HG02938 (cell line): ENCODE results near the gene TAP1.

Experiments used
- ATAC-seq: cut with Tn5 transposase; IDR thresholded peaks from one replicate; pipeline ENCODE4 v1.9.1; 2021; ENCODE audit warnings: mild to moderate bottlenecking, moderate library complexity; ENCODE audit not compliant: unreplicated experiment

The TAP1 gene

DNA sequence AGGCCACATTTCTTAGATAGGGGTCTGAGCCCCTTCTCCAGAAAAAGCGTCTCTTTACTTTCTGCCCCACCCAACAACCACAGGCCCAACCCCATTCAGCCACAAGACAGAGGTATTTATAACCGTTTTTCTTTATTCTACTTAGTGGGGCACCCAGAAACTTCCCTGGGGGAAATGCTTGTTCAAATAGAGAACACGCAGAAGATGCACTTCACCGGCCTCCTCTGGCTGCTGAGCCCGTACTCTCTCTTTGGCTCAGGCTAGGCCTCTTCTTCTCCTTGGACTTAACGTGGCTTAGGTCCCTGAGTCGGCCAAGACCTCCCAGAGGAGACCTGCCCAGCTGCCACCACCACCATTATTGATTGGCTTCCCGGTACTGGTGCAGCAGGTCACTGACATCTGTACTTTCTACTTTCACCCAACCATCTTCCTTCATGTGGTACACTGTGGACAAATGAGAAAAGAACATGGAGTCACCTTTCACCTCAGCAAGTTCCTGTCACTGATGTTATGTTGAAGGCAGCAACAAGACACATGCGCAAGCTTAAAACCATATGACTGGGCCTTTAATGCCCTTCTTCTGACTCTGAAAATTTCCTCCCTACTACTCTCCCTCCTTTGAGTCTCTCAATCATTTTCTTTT, 12.8 kb downstream of the TAP1 start:
- ATAC-seq: no peak

DNA sequence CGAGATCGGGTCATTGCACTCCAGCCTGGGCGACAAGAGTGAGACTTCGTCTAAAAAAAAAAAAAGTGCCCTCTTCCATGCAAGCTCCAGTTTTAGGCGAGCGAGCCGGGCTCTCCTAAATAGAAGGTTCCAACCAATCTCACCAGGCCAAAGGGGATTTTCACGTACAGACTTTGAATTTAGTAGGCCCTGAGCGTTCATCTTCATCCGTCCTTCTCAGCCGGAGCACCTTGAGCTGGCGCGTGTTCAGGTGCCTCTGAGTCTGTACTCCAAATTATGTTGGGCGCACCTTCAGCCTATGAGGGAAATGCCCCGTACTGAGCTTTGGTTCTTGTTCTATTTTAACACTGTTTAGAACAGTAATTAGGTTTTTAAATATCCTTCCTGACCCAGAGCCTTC, 14.1 kb downstream of the TAP1 start:
- no peak for ATAC-seq

DNA sequence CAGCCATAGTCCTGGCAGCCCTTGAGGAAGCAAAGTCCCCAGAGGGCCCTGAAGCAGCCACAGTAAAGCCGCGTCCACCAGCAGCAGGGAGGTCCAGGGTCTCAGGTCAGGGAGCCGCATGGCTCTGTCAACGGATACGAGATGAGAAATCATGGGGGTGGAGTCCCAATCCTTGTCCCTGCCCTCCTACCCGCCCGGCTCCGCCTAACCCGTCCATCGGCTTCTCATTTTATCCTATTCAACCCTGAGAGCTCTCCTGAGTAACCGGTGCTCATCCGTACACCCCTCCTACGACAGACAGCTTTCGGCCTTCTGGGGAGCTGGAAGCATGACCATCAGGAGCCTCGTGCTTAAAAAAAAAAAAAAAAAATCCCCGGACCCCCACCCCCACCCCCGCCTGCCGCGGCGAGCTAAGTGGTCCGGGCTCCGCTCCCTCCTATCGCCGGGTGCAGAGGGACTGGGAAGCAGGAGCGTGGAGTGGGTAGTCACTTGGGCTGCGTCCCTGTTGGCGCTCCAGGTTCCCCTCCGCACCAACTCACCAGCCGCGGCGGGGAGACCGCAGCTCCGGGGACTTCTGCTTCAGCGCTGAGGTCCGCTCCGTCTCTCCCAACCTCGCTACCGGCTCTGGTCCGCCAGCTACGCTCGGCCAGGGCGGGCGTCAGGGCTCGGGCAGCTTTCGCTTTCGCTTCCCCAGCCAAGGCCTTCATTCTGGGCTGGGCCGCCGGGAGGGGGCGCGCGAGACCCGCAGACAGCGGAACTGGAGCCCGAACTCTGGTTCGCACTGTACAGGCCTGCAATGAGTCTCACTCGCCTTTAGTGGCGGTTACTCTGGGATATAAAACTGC, 15.2 kb downstream of the TAP1 start, which contains the start of gene TAP2:
TSS of gene TAP2 (minus strand) at position 626 of the 845 bp plus-strand sequence. CDS start at position 120, 506 bp downstream.
- peak; percentile 71 for ATAC-seq

DNA sequence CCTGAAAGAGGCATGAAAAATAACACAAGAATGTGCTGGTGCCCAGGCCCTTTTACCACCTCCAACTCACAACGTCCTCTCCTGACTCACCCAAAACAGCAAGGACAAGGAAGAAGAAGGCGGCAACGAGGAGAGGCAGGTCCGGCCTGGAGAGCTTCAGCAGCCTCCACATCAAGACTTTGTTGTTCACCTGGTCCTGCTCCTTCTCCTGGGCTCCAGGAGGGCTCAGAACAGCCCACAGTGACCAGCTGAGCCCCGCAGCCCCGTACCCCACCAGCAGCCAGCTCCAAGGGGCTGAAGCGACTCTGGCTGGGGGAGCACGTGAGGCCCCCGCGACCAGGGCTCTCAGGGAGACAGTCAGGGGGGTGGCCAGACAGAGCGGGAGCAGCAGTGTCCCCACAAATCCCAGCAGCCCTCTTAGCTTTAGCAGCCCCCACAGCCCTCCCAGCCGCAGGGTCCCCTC, 15.8 kb downstream of the TAP1 start:
- no peak for ATAC-seq

DNA sequence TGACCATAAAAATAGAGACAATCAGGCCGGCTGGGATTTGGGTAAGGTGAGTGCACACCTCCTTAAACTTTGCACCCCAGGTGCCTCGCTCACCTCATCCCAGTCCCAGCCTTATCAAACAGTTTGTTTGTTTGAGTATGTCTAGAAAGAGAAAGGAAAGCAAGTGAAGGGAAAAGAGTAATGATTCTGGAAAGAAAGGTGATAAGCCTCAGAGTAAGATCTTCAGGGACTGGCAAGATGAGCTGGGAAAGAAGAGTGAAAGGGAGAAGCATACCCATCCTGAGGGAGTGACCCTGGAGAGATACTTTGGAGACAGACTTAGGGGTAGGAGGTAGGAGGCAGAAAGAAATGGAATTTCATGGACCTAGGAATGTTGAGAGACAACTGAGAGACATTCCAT, 16.6 kb downstream of the TAP1 start:
- ATAC-seq: no peak

DNA sequence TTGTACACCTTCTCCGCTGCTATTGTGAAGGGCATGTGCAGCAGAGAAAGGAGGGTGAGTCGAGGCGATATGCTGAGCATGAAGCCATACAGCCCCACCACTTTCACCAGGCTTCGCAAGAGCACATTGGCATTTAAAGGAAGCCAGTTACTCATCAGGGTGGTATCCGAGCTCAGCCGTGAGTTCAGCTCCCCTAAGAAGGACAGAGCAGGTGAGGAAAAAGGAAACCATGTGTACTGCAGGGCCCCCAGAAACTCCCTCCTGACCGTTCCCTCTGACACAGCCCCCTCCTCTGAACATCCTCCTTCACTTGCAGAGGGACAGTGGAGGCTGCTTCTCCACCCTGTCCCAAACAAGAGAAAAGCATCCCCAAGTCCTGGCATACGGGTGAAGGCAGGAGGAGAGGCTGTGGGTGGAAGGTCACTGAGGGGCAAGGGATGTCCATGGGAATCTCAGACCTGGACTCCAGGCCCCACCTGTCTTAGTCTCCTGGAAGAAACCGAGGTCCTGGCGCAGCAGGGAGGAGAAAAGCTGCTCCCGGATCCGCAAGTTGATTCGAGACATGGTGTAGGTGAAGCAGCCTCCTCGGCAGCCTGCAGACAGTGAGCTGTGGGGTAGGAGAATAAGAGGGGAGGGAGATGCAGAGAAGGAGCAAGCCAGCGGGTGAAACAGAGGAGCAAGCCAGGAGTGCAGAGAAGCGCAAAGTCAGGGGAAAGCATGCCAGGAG, 18.2 kb downstream of the TAP1 start:
- no peak for ATAC-seq

DNA sequence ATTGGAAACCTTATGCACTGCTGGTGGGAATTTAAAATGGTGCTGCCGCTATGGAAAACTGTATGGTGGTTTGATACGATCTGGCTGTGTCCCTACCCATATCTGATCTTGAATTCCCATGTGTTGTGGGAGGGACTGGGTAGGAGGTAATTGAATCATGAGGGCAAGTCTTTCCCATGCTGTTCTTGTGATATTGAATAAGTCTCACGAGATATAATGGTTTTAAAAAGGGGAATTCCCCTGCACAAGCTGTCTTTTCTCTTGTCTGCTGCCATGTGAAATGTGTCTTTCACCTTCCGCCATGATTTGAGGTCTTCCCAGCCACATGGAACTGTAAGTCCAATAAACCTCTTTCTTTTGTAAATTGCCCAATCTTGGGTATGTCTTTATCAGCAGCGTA, 19.8 kb downstream of the TAP1 start:
- ATAC-seq: no peak

DNA sequence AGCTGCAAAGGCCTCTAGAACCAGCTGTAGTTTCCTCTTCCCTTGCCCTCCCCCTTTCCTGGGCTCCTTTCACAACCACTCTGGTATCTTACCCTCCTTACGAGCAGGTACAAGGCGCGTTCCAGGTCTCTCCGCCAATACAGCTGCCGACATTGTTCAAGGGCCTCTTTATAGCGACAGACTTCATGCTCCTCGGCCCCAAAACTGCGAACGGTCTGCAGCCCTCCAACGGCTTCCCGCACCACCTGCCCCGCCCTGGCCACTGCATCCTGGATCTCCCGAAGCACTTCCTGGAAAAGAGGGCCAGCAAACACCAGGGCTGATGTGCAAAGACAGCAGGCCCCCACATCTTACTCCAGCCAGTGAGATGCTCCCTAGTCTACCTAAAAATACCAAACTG, 21.0 kb downstream of the TAP1 start:
- no peak for ATAC-seq

DNA sequence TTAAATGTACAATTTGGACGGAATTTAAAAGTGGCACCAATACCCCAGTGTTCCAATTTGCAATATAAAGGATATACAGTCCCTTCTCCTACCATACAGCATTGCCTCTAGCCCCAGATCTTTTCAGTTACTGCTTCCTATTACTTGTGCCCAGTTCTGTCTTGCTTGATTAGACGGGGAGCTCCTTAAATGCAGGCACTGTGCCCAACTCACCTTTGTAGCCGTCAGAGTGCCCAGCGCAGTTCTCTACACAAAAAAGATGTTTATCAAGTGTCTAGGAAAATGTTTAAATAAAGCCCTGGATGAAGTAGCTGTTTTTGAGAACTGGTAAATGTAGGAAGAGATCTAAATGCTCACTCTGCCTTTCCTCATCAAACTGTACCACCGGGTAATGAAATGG, 22.6 kb downstream of the TAP1 start:
- no peak for ATAC-seq

DNA sequence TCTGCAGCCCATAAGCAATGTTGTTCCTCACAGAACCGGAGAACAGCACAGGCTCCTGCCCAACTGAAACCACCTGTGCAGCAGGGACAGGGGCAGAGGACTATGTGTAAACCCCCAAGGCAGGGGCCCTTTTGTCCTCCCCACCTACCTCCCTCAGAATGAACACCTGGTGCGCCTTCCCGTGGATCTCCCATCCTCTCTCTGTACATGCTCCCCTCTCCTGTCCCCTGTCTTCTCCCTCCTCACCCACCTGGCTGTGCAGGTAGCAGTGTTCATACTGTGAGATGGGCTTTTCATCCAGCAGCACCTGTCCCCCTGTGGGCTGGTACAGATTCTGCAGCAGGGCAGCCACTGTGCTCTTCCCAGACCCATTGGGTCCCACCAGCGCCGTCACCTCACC, 23.5 kb downstream of the TAP1 start:
- no peak for ATAC-seq

DNA sequence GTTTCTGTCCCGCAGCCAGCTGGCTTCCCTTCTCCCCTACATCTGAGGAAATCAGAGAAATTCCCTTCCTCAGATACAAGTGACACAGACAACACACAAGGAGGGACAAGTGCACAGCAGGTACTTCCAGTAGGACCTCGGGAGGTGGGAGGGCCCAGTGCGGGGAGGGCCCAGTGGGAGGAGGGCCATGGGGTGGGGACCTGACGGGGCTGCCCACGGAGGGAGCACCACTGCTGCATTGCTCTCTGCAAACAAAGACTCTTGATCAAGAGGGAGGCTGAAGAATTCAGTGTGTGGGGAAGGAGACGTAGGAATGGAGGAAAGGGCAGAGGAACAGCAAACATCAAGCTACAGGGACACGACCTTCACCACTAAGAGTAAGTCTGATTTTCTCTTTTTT, 24.0 kb downstream of the TAP1 start:
- no peak for ATAC-seq

DNA sequence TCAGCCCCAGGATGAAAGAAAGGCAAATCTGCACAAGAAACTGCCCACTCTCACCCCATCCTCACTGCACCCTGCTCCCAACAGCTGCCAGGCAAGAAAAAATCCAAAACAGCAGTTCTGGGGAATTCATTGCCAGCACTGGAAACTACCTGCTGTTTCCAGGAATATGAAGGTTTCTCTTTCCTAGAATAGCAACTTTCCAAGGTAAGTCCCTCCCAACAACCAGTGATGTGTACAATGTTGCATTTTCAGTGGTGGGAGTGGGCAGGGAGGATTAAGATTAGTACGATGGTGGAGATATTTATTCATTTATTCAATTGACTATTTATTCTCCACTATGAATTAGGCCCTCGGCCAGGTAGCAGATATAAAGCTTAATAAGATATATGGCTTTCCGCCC, 26.5 kb downstream of the TAP1 start:
- no peak for ATAC-seq

DNA sequence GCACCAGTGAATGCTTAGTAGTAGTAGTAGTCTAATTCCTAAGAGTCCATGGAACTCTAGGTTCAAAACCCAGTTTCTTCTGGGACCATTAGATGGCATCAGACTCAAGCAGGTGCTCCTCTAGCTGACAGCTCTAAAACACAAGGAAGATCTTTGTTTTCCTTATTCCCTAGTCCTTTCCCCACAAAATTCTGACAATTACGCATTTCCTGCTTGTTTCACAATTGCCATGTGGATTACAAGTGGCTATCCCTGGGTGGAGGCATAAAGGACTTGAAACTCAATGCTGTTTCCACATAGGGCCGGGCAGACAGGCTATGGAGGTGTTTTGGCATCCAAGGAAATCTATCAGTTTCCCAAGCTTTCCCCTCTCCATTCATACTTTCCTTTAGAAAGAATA, 27.5 kb downstream of the TAP1 start:
- no peak for ATAC-seq

DNA sequence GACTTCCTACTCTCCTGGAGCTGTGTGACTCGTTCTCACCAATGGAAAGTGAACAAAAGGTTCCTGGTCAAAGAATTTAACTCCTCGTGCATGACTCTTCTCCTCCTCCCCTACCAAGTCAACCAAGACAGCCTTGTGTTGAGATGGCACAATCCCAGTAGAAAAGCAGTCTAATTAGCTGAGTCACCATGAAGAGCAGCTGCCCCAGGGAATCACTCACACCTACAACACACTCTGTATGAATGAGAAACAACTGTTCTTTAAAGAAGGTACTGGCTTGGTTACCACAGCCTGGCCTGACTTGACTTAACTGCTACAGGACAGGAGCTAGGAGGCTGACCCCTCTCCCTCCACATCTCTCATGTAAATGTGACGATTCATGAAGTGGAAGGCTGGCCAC, 33.8 kb downstream of the TAP1 start:
- no peak for ATAC-seq

DNA sequence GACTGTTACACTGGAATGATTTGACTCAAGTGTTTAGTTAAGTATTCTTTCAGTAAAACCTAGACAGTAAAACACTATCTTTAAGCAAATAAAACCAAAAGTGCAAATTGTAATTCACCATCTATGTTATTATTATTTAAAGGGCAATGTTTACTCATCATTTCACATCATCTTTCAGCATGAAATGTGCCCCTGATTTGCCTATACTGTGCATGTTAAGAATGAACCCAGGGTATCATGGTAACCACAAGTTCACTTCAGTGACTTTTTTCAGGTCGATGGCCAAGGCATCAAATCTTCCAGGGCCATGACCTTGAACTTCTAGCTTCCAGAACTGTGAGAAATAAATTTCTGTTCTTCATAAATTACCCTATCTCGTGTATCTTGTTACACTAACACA, 34.6 kb downstream of the TAP1 start:
- no peak for ATAC-seq

DNA sequence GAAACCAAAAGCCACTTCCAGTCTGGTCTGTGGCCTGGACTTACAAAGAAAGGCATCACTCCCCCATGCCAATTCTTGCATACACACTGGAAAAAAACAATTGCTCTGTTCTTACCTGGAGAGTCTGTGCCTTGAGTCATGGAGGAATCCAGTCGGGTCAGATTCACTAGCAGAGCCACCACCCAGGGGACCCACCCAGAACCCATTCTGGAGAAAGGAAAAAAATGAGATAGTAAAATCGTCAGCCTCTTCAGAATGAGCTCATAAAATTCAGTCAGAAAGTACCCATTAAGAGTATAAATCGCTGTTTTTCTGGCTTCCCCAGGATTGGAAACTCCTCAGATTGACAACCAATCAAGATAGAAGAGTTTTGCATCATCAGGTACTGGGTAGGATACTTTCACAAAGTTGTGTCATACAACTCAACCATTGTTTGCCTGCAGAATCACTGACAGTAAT, 36.7 kb downstream of the TAP1 start, which contains the start of gene HLA-DOB:
TSS of gene HLA-DOB (minus strand) at position 257 of the 459 bp plus-strand sequence. CDS start at position 206, 51 bp downstream.
- ATAC-seq: peak; percentile 58

DNA sequence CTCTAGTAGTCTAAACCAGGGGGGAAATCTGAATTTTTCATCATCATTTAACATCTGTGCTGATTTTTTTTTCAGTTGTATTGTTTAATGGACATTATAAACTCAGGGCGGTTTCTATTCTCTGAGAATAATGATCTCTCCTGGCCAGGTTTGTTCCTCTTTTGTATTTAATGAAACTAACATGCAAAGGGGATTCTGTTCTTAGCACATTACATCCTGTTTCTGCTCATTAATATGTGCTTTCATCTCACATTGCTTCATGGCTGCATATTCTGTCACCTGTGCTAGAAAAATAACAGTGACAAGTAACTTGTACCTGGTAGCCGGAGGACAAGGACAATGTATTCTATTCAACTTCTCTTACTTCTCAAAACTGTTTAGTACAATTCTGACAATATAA, 37.5 kb downstream of the TAP1 start:
- peak; percentile 48 for ATAC-seq

DNA sequence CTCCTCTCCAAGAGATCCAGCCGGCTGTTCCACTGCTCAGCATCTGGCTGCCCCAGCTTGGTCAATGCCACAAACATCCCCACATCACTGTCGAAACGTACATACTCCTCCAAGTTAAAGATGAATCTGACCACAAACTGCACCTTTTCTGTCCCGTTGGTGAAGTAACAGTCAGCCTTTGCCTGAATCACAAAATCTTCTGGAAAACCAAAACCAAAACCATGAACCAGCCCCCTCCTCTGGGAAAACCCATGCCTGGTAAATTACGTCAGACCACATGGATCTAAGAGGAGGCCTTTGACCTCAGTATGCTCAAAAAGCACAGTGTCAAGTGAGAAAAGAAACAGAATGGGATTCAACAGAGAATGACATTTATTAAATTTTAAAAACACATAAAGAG, 38.4 kb downstream of the TAP1 start:
- no peak for ATAC-seq

DNA sequence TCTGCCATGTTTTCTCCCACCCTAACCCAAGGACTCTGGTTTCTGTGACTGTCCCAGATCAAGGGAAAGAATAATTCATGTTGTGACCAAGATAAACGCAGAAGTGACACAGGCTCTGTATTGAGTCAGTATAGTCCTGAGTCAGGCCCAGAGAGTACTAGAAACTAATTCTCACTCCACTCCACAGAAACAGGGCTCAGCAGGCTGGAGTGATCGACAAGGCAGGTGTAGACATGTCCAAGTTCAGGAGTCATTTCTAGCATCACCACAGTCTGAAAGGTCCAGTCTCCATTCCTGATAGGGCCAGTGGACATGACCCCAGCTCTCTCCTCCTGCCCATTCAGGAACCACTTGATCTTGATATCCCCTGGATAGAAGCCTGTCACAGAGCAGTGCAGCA, 39.4 kb downstream of the TAP1 start:
- ATAC-seq: no peak

DNA sequence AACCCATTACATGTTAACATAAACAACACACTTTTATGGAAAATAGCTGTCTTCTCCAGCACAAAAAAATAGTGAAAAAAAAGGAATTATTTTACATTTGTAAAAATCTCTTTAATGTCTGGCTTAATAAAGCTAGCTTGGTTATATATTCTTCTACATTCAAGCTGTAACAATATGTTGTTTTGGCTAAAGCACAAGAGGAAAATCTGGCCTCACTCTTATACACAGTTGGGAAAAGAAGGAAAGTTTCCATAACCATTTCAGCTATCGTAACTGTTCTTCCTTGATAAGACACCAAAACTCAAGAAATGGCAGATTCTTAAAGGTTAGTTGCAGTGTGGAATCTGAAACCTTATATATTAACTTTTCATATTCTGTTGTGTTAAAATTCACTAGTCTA, 44.3 kb downstream of the TAP1 start:
- no peak for ATAC-seq

DNA sequence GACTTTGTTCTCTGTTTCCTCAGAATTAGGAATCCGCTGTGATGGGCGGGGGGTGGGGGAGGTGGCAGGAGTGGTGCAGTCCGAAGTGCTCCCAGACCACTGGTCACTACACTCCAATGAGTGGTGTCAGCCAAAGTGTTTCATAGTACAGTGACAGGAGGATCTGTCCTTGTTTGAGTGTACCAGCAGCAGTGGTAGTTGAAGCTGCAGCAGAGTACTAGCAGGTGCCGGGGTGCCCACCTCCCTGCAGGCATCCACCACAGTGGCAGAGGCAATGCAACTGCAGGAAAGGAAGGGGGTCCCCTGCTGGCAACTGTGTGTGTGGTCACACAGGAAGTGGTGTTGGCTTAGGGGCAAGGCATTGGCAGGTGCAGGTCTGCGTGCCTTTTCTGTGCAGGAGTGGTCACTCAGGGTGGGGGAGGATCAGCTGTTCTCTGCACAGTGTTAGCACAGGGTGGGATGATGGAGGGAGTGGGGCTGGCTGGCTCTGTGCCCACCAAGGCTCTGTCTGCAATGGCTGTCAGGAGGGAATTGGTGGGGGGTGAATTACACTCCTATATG, 46.4 kb downstream of the TAP1 start:
- no peak for ATAC-seq
